ENCODE results near the gene KCNMB4. TPM values are rescaled to one million over a fixed set of nuclear protein-coding genes. Genes with fewer than 3 reads are reported as not detected.

Gene KCNMB4
- polyA plus RNA-seq, 1 of the 3 experiments (the other 2 are of a cell fraction) = 0.74 TPM

GRCh38 chr12:70319605-70320004, 46.5 kb upstream of the KCNMB4 start:
- Histone ChIP-seq H3K9me2 (no peaks in the 10 kb centered on the region), H2AFZ (ENCODE audit: low read depth) (no peak overlapping the region), H3K27ac (ENCODE audit: low read depth in 2 of 2, low read length in 1 of 2) (no peak overlapping the region), H3K27me3 (ENCODE audit: insufficient read depth) (no peaks in the 10 kb centered on the region), H3K9ac (no peak overlapping the region), H3K4me3 (ENCODE audit: low read depth in 2 of 2, low read length in 1 of 2) (no peak overlapping the region), H3K36me3 (replicated peaks in 1 of 2; ENCODE audit: control insufficient read depth in 1 of 2, insufficient read depth in 2 of 2, low read length in 1 of 2) (peaks cover 22 to 45% of the 10 kb centered on the region in 2 experiments), H3K9me3 (0 out of 2 replicates have a peak, but pooled peaks cover 2% of the 10 kb centered on the region), H3K4me1 (ENCODE audit: control insufficient read depth in 1 of 2, insufficient read depth in 2 of 2, low read depth in 1 of 2, low read length in 1 of 2) (no peaks in the 10 kb centered on the region; a peak in 1 of 4 replicates), H3K79me2 (ENCODE audit: insufficient read depth) (peaks cover 46% of the 10 kb centered on the region), H3K4me2 (no peak overlapping the region), H4K20me1 (ENCODE audit: insufficient read depth) (peaks cover 5% of the 10 kb centered on the region; the same call in 1 of the 2 replicates), H3F3A (replicated peaks; ENCODE audit: insufficient read depth) (peaks cover 2% of the 10 kb centered on the region)
- DNase-seq = no peak
- CTCF ChIA-PET = no interaction called here
- 87% methylated on average over 4 of the region's 4 CpGs for WGBS (ENCODE audit: low lambda C conversion rate)
- POLR2A ChIA-PET = no interaction called here
- TF ChIP-seq SMC3 (IDR thresholded peaks at IDR 0.05; ENCODE audit: low read depth, low read length) (no peak), NRF1 (IDR thresholded peaks at IDR 0.05; ENCODE audit: low read depth, low read length) (no peak), ZBTB33 (IDR thresholded peaks at IDR 0.05; ENCODE audit: borderline replicate concordance, low read depth) (no peak), EZH2phosphoT487 (IDR thresholded peaks at IDR 0.05; ENCODE audit: borderline replicate concordance, low read depth) (no peak), JUND (IDR thresholded peaks at IDR 0.05) (no peak), YY1 (IDR thresholded peaks at IDR 0.05; ENCODE audit: low read depth) (no peak), TAF1 (IDR thresholded peaks at IDR 0.05; ENCODE audit: borderline replicate concordance, low read depth, low read length) (no peak), FOXJ3 (CRISPR knock-in tag; IDR thresholded peaks at IDR 0.05) (no peak), EP300 (IDR thresholded peaks at IDR 0.05; ENCODE audit: borderline replicate concordance in 1 of 2, low read depth in 1 of 2, low read length in 1 of 2) (no peak)

GRCh38 chr12:70321191-70321590, 44.9 kb upstream of the KCNMB4 start:
- TF ChIP-seq NFIC (IDR thresholded peaks at IDR 0.05; ENCODE audit: borderline replicate concordance) (no peak), MXI1 (IDR thresholded peaks at IDR 0.05; ENCODE audit: low read depth, low read length) (no peak), FOSL2 (IDR thresholded peaks at IDR 0.05; ENCODE audit: borderline replicate concordance, low read depth) (no peak), TAF1 (IDR thresholded peaks at IDR 0.05; ENCODE audit: borderline replicate concordance, low read depth, low read length) (no peak), NRF1 (IDR thresholded peaks at IDR 0.05; ENCODE audit: low read depth, low read length) (no peak)
- peaks cover 5% of the 10 kb centered on the region; the same call in 1 of the 2 replicates for H4K20me1 ChIP-seq (ENCODE audit: insufficient read depth)
- CTCF ChIA-PET = interaction anchor here (1.0 kb wide), 1 partner anchor 12 kb away, joined by 3 read pairs; no protein-coding TSS in a partner anchor

More at GRCh38 chr12:70321191-70321590, 44.9 kb upstream of the KCNMB4 start:
- Histone ChIP-seq H2AFZ (ENCODE audit: low read depth) (no peak overlapping the region), H3F3A (replicated peaks; ENCODE audit: insufficient read depth) (no peaks in the 10 kb centered on the region), H3K4me3 (ENCODE audit: low read depth in 2 of 2, low read length in 1 of 2) (no peak overlapping the region), H3K4me2 (no peak overlapping the region), H3K79me2 (ENCODE audit: insufficient read depth) (peaks cover 43% of the 10 kb centered on the region), H3K27ac (ENCODE audit: low read depth in 2 of 2, low read length in 1 of 2) (no peak overlapping the region), H3K4me1 (ENCODE audit: control insufficient read depth in 1 of 2, insufficient read depth in 2 of 2, low read depth in 1 of 2, low read length in 1 of 2) (no peaks in the 10 kb centered on the region; a peak in 1 of 4 replicates), H3K9me2 (no peaks in the 10 kb centered on the region), H3K36me3 (replicated peaks in 1 of 2; ENCODE audit: control insufficient read depth in 1 of 2, insufficient read depth in 2 of 2, low read length in 1 of 2) (peaks cover 28 to 54% of the 10 kb centered on the region in 2 experiments), H3K9ac (no peak overlapping the region), H3K27me3 (ENCODE audit: insufficient read depth) (no peaks in the 10 kb centered on the region), H3K9me3 (0 out of 2 replicates have a peak, but pooled peaks cover 2% of the 10 kb centered on the region)
- WGBS (ENCODE audit: low lambda C conversion rate) = 95% methylated on average over 2 of the region's 2 CpGs
- DNase-seq = no peak
- POLR2A ChIA-PET = no interaction called here
